ENCODE results near the gene CHST11.

Gene CHST11

DNA sequence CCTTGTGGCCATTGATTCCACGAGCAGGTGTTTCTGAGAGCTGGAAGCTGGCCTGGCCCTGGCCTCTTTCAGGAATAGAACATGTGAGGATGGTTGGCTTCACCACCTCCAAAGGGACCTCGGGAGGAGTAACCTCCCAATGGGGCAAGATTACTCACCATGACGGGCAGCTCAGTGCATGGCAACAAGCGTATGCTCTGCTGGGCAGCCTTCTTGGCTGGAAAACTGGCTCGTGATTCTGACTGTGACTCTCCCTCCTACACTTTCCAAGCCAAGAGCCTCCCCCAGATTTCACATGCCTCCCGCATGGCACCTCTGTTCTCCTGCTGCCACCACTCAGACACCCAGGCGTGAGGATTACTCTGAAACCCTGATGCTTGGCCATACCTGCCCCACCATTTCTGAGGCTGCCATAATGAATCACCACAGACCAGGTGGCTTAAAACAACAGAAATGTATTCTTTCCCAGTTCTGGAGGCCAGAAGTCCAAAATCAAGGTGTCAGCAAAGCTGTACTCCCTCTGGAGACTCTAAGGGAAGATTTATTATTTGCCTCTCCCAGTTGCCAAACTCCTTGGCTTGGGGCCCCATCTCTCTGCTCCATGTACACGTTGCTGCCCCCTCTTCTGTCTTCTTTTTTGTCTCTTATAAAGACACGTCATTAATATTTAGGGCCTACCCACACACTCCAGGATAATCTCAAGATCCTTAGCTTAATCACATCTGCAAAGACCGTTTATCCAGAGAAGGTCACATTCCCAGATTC, 215.9 kb downstream of the CHST11 start:
- DNase-seq (ENCODE audit: low read depth in 3 of 3), result no peak

DNA sequence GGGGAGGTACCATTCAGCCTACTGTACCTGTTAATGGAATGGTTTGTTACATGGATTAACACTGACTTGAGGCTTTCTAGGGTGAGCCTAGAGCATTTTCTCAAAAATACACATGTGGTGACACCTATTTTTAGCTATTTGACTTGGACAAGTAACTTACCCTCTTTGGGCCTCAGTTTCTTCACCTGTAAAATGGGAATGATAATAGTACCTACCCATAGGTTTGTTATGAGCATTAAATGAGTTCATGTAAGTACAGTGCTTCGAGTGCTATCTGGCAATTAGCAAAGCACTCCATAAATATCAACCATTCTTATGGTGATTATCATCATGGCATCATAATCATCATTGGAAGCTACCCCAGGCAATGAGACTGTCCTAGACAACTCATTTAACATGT, 216.5 kb downstream of the CHST11 start:
- DNase-seq (ENCODE audit: low read depth in 3 of 3), result no peak

DNA sequence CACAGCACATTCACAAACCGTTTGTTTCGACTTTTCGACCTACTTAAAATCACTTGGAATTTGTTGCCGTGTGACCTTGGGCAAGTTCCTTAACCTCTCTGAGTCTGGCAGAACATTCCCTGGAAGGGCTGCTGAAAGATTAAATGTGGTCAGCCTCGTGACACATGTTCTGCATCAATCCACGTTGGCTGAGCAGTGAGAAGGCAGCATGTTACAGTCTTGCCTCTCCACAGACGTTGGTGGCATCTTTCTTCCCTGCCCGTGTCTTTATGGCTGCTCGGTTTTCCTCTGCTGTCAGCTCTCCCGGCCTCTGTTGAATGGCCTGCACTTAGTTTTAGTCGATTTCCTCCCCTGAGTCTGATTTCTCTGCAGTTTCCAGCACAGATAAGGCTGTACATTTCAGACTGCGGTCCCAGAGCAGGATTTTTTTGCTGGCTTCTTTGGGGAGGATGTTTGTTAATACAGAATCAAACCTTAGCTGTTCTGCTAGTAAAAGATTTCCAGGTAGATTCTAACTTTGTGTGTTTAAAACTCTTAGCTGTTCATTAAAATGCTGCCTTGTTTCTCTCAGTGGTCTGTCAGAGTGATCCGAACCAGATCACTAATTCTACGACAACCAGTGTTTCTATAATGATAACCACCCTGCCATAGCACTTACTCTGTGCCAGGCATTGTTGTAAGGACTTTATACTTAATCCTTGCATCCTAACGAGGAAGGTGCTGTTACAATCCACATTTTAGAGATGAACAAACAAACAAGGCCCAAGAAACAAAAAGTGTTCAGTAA, 217.1 kb downstream of the CHST11 start:
- DNase-seq (ENCODE audit: low read depth in 3 of 3), result no peak

GRCh38 chr12:104676636-104677035, 219.9 kb downstream of the CHST11 start:
- no peak for DNase-seq (ENCODE audit: low read depth in 3 of 3)

DNA sequence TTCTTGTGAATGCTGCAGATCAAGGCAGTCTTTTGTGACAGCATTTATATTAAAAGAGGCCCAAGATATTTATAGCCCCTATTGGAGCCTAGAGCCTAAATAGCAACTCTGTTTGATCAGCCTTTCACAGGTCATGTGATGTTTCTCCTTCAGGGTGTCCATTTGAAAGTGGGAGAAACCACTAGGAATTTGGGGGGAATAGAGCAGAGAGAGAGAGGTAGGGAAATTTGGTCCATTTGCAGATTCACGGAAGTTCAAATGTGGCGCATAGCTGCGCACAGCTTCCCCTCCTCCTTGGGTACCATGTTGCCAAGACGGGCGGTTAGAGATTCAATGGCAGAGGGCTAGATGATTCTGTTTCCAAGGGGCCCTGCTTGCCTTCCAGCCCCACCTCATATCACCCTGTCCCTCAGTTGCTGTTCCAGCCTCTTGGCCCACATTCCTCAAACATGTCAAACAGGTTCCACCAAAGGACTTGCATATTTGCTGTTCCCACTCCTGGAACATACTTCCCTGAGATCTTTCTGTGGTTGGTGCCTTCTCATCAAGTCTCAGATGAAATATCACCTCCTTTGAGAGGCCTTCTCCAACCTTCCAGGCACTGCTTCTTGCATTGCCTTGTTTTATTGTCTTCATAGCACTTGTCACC, 220.8 kb downstream of the CHST11 start:
- DNase-seq (ENCODE audit: low read depth in 3 of 3), result no peak

DNA sequence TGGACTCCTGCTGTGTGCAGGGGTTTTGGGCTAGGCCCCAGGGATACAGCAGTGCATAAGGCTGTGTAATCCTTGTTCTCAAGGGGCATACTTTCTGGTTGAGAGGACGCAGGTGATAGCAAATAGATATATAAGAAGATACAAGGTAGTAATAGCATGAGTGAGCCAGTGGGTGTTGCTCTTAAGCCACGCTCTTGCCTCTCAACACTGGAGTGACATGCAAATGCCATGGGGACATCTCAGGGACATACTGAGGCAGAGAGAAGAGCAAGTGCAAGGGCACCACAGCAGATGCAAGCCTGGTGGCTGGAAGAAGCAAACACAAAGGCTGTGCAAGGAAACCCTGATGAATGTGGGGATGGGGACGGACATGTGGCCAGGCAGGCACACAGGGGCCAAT, 223.3 kb downstream of the CHST11 start:
- DNase-seq (ENCODE audit: low read depth in 3 of 3), result no peak

DNA sequence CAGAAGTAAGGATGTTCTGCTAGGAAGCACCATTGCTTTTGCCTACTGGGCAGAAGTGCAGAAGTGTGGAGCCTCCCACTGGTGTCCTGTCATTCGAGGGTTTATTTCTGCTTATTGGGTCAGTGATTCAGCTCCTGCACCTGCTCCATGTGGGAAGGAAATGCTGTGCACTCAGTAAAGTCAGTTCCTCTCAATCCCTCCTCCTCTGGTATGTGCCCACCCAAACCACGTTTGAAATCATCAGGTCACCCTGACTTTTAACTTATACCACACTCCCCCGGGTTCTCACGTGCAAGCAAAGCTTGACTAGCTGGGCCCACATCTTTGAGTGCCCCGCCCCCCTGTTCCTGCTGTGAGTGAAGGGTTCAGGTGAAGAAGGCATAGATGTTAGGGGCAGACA, 223.7 kb downstream of the CHST11 start:
- no peak for DNase-seq (ENCODE audit: low read depth in 3 of 3)

DNA sequence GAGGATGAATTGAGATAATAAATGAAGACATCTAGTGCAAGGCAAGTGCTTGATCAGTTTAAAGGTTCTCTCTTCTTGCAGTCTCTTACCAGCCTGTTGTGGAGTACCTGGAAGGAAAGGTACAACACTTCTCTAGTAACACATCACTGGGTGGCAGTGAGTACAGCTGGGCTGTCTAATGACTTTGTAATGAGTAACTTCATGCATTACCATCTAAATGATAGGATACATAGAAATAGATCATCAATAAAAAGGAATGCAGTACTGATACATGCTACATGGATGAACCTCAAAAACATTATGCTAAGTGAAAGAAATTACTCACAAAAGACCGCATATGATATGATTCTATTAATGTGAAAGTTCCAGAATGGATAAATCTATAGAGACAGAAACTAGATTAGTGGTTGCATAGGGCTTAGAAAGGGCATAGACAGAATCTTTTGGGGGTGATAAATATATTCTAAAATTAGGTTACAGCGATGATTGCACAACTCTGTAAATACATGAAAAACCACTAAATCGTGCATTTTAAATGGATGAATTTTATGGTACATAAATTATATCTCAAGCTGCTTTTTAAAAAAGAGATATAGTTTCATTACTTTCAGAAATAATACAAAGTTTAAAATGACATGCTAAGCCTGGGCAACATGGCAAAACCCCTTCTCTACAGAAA, 224.4 kb downstream of the CHST11 start:
- no peak for DNase-seq (ENCODE audit: low read depth in 3 of 3)

- peak; percentile 48 to 81 (median 65) for DNase-seq (ENCODE audit: low read depth in 3 of 3)
Observed at GRCh38 chr12:104682790-104683279, 226.1 kb downstream of the CHST11 start.

GRCh38 chr12:104683831-104684503, 227.2 kb downstream of the CHST11 start:
- DNase-seq (ENCODE audit: low read depth in 3 of 3), result no peak

DNA sequence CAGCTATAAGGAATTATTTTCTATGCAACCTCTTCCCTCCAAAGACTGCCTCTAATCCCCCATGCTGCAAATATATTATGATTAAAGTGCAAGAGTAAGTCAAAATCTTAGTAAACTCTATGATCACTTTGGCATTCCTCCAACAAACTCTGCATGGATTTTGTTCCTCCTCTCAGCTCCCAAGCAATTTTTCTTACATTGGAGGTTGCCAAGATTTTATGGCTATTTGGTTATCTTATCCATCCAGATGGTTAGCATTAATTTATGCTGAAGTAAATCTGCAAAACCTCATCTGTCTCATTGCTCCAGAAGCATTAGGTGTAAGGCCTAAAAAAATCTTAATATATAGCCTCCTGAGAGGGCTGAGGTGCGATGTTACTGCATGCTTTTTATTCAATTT, 228.1 kb downstream of the CHST11 start:
- no peak for DNase-seq (ENCODE audit: low read depth in 3 of 3)

DNA sequence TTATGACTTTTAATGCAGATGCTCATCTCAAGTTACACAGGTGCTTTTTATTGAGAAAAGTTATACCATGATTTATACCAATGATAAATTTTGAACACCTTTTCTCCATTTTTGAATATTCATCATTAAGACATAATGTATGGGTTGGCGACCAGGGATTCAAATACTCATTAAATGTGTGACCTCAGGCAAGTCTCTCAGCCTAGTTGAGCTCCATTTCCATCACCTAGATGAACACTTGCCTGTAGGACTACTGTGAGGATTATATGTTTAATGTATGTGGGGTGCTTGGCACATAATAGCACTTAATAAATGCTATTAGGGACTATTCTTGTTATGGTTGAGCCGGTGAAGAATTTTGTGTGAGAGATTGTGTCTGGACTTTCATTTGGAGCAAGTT, 228.6 kb downstream of the CHST11 start:
- no peak for DNase-seq (ENCODE audit: low read depth in 3 of 3)

DNA sequence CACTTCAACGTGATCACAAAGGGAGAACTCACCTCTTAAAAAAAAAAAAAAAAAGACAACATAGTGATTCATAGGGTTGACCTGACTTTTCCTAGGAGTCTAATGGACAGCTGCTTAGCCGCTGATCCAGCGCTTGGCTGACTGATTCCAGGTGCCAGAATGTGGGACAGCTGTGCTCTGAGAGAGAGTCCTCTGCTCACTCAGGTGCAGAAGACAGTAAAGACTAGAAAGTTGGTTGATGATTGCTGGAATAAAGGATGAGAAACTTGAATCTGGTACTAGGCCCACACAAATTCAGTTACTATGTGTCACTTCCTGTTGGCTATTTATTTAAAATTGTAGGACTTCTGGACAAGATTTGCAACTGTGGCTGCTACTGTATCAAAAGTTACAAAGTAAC, 229.4 kb downstream of the CHST11 start:
- no peak for DNase-seq (ENCODE audit: low read depth in 3 of 3)

DNA sequence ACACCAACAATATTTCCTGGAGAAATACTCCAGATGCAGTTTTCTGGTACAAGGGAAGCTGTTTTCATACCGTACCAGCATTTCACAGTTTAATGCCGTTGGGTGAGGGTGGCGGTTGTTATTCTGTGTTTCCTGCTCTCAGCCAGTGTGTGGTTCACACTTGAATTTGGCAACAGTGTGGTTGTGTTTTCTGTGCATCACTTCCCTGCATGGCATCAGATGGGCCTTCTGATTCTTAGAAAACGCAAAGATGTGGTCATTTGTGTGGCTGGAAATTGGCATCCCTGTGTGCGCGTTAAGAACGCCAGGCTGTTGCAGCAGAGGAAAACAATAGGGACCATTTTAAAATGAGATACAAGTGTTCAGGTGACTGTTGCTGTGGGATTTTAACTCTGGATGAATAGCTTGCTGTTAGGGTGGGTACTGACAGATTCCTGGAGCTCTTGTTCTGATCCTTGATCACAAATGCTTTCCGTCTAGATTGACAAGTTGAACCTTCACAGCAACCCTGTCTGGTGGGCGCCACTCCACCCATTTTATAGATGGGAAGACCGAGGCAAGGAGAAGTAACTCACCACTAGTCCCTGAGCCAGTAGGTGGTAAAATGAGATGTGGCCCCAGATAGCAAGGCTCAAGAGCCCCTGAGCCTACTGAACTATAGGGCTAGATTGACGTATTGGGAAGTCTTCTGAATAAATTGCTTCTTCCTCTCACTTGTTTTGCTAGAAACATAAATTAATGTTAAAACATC, 231.2 kb downstream of the CHST11 start:
- DNase-seq (ENCODE audit: low read depth in 3 of 3), result peak in 1 of 3 donors; percentile 27

GRCh38 chr12:104689635-104690034, 232.9 kb downstream of the CHST11 start:
- no peak for DNase-seq (ENCODE audit: low read depth in 3 of 3)

DNA sequence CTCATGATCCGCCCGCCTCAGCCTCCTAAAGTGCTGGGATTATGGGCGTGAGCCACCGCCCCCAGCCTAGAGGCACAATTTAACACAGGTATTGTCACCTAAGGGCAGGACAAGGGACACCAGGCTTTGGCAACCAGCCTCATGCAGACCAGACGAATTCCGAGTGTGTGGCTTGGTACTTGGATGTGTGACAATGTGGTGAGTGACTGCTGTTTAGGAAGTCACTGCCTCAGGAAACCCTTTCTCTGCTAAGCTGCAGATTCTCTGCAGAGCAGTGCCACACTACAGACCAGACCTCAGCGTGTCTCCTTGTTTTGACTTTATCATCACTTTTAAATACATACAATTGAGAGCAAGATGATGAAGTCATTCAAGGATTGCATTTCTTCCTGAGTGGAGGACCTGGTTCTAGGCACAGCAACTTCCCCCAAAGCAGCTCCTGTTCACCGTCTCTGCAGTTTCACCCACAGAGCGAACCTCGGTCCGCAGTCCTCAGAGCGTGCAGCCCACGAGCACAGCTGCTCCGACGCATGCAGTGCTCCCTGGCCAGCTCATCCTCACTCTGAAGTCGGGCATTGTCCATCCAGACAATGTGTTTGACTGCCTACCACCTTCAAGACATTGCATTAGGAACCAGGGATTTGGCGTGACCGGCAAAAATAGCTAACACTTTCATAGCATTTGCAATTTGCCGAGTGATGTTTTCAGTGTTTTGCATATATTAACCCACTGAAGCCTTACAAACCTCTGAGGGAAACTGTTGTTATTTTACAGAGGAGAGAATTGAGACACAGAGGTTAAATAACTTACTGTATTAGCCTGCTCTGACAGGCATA, 235.2 kb downstream of the CHST11 start:
- no peak for DNase-seq (ENCODE audit: low read depth in 3 of 3)

GRCh38 chr12:104692557-104693218, 235.9 kb downstream of the CHST11 start:
- no peak for DNase-seq (ENCODE audit: low read depth in 3 of 3)

- DNase-seq (ENCODE audit: low read depth in 3 of 3), result no peak
Observed at GRCh38 chr12:104693493-104693892, 236.7 kb downstream of the CHST11 start.

GRCh38 chr12:104694161-104694560, 237.4 kb downstream of the CHST11 start:
- no peak for DNase-seq (ENCODE audit: low read depth in 3 of 3)
